Cerebellar nuclear complex (tissue), 1 donor: ENCODE data around the gene SLC1A6.
"Not testable (repeated sequence)": the region's sequence is repeated elsewhere in the genome, so short reads cannot be mapped to it uniquely, and the experiment has no call there.

ENCODE experiments used
- DNase-seq, 2 experiments: peaks; one replicate each; lab custom pipeline; 2025; lab: John Stamatoyannopoulos, UW

SLC1A6 gene

DNA sequence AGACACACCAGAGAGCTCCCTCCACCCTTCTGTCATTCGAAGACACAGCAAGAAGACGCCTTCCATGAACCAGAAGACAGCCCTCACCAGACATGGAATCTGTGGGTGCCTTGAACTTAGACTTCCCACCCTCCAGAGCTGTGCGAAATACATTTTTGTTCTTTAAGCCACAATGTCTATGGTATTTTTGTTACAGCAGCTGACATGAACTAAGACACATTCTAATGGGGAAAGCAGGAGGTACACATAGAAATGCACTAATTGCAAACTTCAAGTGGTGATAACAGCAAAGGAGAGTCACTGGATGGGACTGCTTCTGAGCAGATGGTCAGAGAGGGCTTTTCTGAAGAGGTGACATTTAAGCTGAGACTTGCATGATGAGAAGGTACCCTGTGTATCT, 22.2 kb downstream of the SLC1A6 start:
- no peak for DNase-seq

DNA sequence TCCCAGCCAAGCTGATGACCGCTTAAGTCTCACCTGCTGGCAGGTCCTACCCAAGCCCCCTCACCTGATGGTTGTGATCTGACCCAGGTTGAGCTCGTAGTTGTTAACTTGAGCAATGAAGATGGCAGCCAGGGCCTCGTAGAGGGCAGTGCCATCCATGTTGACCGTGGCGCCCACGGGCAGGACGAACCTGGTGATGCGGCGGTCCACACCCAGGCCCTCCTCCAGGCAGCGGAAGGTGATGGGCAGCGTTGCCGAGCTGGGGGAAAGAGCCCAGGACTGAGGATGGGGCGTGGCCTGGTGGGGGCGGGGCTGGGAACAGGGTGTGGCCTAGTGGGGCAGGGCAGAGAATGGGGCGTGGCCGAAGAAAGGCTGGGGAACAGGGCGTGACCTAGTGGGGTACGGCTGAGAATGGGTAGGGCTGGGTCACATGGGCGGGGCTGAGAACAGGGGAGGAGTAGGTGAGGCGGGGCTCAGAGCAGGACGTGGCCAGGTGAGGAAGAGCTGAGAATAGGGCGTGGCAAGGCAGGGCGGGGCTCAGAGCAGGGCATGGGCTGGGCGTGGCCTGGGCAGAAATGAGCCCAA, 25.5 kb downstream of the SLC1A6 start:
- DNase-seq: no peak

GRCh38 chr19:14952767-14953166, 26.9 kb downstream of the SLC1A6 start:
- no peak for DNase-seq

DNA sequence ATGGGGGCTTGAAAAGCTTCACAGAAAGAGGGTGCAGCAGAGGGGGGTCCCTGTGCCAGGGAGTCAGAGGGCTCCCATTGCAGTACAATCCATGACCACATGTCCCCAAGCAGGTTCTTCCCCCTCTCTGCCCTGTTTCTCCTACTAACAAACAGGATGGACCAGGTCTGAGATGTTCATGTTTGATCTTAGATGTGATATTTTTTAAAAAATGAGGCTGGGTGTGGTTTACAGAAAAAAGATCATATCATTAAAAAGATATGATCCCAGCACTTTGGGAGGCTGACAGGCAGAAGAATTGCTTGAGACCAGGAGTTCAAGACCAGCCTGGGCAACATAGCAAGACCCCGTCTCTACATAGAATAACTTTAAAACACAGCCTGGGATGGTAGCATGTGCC, 29.2 kb downstream of the SLC1A6 start:
- no peak for DNase-seq

GRCh38 chr19:14949876-14950275, 29.8 kb downstream of the SLC1A6 start:
- DNase-seq: no peak

DNA sequence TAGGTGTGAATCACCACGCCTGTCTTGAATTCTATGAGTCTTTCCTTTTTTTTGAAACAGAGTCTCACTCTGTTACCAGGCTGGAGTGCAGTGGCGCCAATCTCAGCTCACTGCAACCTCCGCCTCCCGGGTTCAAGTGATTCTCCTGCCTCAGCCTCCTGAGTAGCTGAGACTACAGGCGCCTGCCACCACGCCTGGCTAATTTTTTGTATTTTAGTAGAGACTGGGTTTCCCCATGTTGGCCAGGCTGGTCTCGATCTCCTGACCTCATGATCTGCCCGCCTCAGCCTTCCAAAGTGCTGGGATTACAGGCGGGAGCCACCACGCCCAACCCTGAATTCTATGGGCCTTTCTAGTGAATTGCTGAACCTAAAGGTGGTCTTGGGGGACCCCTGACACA, 30.3 kb downstream of the SLC1A6 start:
- DNase-seq: not testable (repeated sequence)

DNA sequence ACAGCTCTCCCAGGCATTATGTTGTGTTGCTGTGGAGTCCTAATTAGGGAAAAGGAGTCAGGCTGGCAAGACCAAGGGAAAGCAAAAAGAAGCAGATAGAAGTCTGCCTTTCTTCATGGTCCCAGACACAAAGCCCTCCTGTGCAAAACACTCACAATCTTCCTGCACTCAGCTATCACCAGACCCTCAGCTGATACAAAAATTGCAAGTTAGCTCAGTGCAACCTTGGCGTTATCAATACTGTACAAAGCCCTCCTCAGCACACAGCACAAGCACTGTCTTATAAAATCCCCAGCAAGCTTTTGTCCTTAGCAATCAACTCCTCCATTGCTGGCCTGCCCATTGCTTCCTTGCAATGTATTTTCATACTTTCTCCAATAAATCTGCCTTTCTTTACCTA, 35.2 kb downstream of the SLC1A6 start:
- DNase-seq: no peak

- DNase-seq: no peak
These were observed 36.1 kb downstream of the SLC1A6 start for GRCh38 chr19:14943601-14944000.

DNA sequence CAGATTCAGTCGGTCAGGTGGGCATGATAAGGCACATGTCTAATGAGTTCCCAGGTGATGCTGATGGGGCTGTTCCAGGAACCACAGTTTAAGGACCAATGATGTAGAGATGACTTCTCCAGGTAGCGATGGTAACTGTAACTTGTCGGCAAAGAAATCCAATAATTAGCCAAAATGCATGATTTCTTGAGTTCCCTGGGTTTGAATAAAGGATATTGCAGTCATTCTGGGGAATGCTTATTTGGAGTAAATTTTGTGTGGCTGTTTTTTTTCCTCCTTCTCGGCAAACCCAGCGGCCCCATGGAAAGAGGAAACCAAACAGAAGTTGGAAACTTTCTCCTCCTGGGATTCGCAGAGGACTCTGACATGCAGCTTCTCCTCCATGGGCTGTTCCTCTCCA, 38.5 kb downstream of the SLC1A6 start, which contains the start of gene OR7C2:
Gene OR7C2, plus strand, starts transcription at position 301 of the 400 bp plus-strand sequence. Its CDS starts 0 bp downstream, at position 301.
- no peak for DNase-seq

- no peak for DNase-seq
These were observed 39.4 kb downstream of the SLC1A6 start for GRCh38 chr19:14940266-14940665.

DNA sequence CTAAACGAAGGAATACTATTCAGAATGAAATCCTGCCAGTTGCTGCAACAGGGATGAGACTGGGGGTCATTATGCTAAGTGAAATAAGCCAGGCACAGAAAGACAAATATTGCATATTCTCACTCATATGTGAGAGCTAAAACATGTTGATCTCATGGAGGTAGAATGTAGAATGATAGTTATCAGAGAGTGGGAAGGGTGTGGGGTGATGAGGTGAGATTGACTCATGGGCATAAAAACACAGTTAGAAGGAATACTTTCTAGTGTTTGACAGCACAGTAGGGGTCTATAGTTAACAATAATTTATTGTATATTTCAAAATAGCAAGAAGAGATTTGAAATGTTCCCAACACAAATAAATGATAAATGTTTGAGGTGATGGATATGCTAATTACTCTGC, 46.2 kb downstream of the SLC1A6 start:
- no peak for DNase-seq

- DNase-seq: no peak
These were observed 62.8 kb downstream of the SLC1A6 start for GRCh38 chr19:14916848-14917247.

- no peak for DNase-seq
These were observed 64.5 kb downstream of the SLC1A6 start for GRCh38 chr19:14915116-14915515.

GRCh38 chr19:14906711-14907110, 73.0 kb downstream of the SLC1A6 start:
- DNase-seq: no peak

DNA sequence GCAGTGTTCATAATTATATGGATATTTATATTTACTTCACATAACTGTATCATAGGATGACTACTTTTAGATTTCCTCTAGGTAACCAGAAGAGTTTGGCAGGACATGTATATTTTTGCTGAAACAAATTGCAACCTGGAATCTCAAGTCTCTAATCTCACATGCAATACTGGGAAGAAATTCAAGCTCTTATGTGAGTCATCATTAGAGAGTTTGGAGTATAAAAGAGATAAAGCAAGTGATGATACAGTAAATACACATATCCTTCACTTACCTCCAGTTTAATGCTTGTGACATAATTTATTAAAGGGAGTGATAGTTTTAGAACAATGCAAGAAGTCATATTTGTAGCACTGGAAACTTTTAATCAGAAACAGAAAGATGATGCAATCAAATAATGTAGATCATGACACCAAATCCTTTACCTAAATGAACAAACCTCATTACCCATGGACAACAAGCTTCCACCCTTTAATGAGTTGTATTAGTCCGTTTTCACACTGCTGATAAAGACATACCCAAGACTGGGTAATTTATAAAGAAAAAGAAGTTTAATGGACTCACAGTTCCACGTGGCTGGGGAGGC, 77.9 kb downstream of the SLC1A6 start:
- no peak for DNase-seq
